Prostate gland (tissue), 2 donors: ENCODE data around the gene MLLT1.

ENCODE experiments used
- POLR2AphosphoS5 ChIP-seq: sonication (generic); formaldehyde crosslinking; IDR thresholded peaks from one replicate; pipeline ENCODE4 v1.6.1; 2017; ENCODE audit warnings: antibody characterized with exemption
- TF ChIP-seq, protein P1 (sequence below), 4 experiments: fragments of 200-600 bp in 2 of 4; fragments of 450-650 bp in 2 of 4; sonication (generic) in 2 of 4; IDR thresholded peaks; 1 replicate in 3 of 4; 2 replicates in 1 of 4; pipeline ENCODE4 v1.5.1; 2016 to 2019; ENCODE audit warnings: antibody characterized with exemption in 4 of 4, mild to moderate bottlenecking in 2 of 4, moderate library complexity in 2 of 4

DNA sequence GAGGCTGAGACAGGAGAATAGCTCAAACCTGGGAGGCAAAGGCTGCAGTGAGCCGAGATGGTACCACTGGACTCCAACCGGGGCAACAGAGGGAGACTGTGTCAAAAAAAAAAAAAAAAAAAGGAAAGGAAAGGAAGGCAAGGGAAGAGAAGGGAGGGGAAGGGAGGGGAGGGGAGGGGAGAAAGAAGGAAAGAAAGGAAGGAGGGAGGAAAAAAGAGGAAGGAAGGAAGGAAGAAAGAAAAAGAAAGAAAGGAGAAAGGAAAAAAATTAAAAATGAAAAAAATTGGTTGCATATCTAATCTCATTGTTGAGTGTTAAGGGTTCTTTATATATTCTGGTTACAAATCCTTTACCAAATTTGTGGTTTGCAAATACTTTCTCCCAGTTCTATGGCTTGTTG lies 98.7 kb downstream of the MLLT1 start:
- TF ChIP-seq, protein P1, sequence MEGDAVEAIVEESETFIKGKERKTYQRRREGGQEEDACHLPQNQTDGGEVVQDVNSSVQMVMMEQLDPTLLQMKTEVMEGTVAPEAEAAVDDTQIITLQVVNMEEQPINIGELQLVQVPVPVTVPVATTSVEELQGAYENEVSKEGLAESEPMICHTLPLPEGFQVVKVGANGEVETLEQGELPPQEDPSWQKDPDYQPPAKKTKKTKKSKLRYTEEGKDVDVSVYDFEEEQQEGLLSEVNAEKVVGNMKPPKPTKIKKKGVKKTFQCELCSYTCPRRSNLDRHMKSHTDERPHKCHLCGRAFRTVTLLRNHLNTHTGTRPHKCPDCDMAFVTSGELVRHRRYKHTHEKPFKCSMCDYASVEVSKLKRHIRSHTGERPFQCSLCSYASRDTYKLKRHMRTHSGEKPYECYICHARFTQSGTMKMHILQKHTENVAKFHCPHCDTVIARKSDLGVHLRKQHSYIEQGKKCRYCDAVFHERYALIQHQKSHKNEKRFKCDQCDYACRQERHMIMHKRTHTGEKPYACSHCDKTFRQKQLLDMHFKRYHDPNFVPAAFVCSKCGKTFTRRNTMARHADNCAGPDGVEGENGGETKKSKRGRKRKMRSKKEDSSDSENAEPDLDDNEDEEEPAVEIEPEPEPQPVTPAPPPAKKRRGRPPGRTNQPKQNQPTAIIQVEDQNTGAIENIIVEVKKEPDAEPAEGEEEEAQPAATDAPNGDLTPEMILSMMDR (IDR thresholded peaks at IDR 0.05), result no peak
- no peak for TF ChIP-seq POLR2AphosphoS5
